Epithelial cell of esophagus (primary cell): Measurements from ENCODE around the gene CA11.

Experiments used
- DNase-seq: peaks from one replicate; pipeline ENCODE4 v3.0.0; 2010; ENCODE audit warnings: low read depth
- H3K4me3 ChIP-seq: 2 replicates; pipeline ENCODE4 v1.5.1; 2011; ENCODE audit warnings: mild to moderate bottlenecking, low read length, control low read depth
- CTCF ChIP-seq: IDR thresholded peaks from 2 replicates; pipeline ENCODE4 v1.5.1; 2011; ENCODE audit warnings: low read depth, mild to moderate bottlenecking, low read length, control low read depth, inconsistent platforms; ENCODE audit not compliant: insufficient read depth; ENCODE audit errors: missing control alignments

Gene CA11

DNA sequence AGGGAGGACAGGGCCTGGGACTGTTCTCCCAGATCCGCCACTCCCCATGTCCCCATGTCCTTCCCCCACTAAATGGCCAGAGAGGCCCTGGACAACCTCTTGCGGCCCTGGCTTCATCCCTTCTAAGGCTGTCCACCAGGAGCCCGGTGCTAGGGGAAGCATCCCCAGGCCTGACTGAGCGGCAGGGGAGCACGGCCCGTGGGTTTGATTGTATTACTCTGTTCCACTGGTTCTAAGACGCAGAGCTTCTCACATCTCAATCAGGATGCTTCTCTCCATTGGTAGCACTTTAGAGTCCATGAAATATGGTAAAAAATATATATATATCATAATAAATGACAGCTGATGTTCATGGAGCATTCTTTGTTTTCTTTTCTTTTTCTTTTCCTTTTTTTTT is 38.6 kb downstream of the CA11 start:
- TF ChIP-seq CTCF, result no peak
- no peak for DNase-seq
- no peak overlapping the region for H3K4me3 ChIP-seq

GRCh38 chr19:48606463-48607358 is 39.3 kb downstream of the CA11 start, which contains the start of gene SPACA4:
TSS of gene SPACA4 (plus strand) at chr19:48606742. CDS start at chr19:48606979, 237 bp downstream.
- no peak within 1 kb of the TSS for H3K4me3 ChIP-seq
- no peak for TF ChIP-seq CTCF
- DNase-seq, result no peak

DNA sequence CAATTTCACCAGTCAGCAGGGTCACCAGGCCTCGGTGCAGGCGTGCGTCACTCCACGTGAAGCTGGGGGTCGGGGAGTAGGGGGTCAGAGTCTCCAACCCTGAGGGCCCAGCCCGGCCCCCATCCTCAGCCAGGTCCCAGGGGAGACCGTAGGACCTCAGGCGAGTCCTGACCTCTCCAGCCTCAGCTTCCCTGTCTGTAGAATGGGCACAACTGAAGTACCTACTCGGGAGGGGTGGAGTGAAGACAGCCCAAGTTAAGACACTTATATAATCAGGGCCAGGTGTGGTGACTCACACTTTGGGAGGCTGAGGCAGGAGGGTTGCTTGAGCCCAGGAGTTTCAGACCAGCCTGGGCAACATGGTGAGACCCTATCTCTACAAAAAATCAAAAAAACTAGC is 42.1 kb downstream of the CA11 start:
- no peak for TF ChIP-seq CTCF
- DNase-seq, result no peak
- no peak overlapping the region for H3K4me3 ChIP-seq

DNA sequence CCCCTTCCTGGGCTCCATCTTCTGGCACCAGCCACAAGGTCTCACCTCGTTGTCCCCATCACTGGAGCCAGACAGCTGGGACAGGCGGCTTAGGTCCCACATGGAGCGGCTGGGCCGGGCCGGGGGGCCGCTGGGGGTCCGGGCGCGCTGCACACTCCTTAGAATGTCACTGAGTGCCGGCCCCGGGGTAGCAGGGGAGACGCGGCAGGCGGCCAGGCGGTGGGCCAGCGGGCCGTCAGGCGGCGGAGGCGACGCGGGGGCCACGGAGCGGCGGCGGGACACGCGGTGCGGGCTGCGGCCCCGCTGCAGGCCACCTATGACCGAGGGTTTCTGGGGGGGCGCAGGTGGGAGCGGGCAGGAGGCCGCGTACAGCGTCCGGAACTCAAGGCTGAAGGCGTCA is 42.5 kb downstream of the CA11 start:
- no peak for TF ChIP-seq CTCF
- no peak overlapping the region for H3K4me3 ChIP-seq
- DNase-seq, result no peak

GRCh38 chr19:48603001-48603400 is 43.0 kb downstream of the CA11 start:
- DNase-seq, result no peak
- no peak overlapping the region for H3K4me3 ChIP-seq
- TF ChIP-seq CTCF, result no peak

DNA sequence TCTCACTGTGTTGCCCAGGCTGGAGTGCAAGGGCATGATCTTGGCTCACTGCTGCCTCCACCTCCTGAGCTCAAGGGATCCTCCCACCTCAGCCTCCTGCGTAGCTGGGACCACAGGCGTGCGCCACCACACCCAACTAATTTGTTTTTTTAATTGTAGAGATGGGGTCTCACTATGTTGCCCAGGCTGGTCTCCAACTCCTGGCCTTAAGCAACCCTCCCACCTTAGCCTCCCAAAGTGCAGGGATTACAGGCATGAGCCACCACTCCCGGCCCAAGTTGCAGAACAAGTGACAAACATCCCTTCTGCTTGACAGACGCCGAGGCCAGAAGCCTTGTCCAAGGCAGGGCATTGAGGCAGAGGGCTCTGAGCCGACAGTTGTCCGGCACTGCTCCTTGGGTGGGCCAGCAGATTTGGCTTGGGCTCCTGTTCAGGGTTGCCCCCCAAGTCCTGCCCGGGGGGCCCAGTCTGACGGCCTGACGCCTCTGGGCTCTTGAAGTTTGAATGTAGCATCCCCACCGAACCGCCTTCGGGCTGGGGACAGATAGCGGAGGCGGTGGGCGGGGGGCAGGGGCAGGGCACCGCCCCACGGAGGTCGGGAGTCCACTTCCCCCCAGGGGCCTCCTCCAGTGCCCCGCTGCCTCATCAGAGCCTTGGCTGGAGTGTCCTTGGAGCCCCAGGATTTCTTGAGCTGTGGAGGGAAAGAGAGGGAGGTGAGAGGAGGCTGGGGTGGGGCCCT is 45.1 kb downstream of the CA11 start:
- no peak for TF ChIP-seq CTCF

More for the DNA sequence above, 45.1 kb downstream of the CA11 start:
- no peak for DNase-seq
- H3K4me3 ChIP-seq, result no peak overlapping the region
